ENCODE data around the gene SETDB2.

Gene SETDB2

DNA sequence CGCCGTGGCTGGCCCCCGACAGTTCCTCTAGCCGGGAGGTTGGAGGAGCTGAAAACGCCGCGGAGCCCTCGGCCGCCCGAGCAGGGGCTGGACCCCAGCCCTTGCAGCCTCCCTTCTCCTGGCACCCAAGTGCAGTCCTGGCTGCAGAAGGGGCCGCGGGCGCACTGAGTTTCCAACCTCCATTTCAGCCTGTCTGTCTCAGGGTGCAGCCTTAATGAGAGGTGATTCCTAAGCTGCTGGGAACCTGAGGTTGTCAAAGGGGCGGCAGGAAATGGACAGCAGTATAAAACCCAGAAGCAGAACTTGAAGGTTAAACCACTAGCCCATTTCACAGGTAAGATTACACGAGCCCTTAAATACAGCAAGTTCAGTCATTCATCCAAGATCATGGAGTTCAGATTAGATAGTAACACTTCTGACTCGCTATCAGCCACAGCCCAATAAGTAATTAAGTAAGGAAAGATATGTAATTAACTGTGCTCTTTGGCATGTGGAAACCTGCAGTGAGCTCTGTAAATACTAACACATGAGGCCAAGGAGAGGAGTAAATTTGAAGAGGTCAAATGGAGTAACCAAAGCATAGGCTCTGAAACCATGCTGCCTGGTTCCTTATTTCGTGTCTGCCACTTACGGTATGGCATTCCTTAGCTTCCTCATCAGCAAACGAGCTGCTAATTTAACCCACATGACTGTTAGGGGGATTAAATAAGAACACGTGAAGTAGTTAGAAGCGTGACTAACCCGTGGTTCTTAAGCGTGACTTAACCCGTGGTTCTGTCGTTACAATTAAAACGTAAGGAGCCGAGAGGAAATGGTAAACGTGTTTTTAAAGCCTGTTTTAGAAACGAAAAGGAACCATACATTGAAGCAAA is 686 bp downstream of the SETDB2 start:
- TF ChIP-seq, protein P1, sequence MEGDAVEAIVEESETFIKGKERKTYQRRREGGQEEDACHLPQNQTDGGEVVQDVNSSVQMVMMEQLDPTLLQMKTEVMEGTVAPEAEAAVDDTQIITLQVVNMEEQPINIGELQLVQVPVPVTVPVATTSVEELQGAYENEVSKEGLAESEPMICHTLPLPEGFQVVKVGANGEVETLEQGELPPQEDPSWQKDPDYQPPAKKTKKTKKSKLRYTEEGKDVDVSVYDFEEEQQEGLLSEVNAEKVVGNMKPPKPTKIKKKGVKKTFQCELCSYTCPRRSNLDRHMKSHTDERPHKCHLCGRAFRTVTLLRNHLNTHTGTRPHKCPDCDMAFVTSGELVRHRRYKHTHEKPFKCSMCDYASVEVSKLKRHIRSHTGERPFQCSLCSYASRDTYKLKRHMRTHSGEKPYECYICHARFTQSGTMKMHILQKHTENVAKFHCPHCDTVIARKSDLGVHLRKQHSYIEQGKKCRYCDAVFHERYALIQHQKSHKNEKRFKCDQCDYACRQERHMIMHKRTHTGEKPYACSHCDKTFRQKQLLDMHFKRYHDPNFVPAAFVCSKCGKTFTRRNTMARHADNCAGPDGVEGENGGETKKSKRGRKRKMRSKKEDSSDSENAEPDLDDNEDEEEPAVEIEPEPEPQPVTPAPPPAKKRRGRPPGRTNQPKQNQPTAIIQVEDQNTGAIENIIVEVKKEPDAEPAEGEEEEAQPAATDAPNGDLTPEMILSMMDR (IDR thresholded peaks at IDR 0.05): no peak

DNA sequence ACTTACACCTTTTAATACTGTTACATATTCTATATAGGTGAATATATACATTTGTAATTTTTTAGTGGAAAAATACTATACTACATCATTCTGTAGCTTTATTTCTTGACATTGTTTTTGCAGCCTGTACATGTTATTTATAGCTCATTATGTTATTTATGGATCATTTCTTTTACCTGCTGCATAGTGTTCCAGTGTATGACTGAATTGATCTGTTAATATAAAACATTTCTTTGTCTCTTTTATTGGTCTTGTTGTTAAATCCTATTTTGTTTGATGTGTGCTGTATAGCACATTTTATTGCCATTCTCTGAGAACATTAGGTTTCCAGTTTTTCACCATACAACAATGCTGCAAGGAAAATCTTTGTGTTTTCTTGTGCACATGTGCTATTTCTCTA is 2.4 kb downstream of the SETDB2 start:
- TF ChIP-seq, protein P1 (IDR thresholded peaks at IDR 0.05): no peak

DNA sequence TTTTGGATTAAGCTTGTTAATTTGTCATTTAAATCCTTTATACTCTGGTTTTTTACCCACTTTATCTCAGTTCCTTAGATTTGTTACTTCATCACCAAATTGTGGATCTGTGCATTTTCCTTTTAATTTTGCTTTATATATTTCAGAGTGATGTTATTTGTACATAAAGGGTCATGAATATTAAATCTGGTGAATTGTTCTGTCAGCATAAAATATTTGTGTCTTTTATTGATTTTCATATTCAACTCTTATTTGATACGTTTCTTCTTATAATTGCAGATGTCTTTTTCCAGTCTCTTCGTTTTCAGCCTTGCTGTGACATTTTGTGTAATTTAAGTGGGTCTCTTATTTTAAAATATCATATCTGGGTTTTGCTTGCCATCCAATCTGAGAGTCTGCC is 4.7 kb downstream of the SETDB2 start:
- TF ChIP-seq, protein P1 (IDR thresholded peaks at IDR 0.05): no peak

DNA sequence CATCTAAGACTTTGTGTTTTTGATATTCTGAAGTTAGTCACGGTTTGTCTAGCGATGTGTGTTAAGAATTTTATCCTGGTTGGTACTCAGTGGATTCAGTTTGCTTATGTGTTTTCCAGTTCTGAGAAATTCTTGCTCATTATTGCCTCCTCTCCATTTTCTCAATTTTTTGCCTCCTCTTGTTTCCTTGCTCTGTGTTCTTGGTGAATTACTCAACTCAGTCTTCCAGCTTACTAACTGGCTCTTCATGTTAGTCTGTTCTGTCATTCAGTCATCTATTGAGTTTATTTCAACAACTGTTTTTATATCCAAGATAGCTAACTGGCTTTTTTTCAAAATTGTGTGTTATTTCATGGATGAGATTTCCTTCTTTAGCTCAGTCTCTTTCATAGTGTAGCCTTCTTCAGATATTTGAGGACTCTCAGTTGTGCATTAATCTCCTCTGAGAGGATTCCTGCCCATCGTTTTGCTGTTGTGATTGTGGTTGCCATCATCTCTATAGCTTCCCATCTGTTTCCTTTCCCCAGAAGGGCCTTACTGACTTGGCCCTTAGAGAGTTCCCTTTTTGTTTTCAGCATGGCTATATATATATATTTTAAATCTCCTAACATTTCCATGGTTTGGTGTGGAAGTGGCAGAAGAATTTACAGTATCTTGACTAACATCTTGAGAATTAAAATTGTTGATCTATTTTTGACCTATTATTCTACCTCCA is 6.2 kb downstream of the SETDB2 start:
- TF ChIP-seq, protein P1 (IDR thresholded peaks at IDR 0.05): no peak

DNA sequence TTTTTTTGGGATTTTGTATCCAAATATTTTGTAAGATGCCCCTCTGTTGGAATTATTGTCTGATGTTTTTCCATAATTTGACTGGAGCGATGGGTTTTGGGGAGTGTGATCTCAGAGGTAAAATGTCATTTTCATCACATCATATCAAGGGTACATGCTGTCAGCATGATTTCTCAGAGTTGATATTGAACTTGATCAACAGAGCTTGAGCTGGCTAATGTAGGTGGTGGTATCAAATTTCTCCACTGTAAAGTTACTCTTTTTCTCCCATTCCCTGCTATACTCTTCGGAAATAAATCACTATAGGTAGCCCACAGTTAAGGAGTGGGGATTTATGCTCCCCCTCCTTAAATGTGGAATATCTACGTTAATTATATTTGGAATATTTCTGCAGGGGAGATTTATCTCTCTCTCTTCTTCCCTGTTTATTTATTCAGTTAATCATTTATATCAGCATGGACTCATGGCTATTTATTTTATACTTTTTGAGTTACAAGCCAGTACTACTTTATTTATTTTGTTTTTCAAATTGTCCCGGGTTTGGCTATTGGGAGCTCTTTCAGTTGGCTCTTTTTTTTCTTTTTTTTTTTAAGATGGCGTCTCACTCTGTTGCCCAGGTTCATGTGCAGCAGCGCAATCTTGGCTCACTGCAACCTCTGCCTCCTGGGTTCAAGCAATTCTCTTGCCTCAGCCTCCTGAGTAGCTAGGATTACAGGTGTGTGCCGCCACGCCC is 8.8 kb downstream of the SETDB2 start:
- TF ChIP-seq, protein P1 (IDR thresholded peaks at IDR 0.05): no peak

DNA sequence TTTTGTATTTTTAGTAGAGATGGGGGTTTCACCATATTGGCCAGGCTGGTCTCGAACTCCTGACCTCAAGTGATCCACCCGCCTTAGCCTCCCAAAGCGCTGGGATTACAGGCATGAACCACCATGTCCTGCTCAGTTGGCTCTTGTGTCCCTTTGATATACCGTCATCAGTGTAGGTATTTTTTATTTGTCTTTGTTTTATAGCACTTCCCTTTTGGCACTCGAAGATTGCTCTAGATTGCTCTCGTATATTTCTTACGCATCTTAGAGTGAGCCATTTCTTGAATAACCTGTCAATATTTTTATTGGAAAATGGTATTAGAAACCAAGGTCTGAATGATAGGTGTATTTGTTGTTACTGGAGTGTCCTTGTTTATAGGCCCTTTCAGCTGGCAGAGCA is 9.4 kb downstream of the SETDB2 start:
- TF ChIP-seq, protein P1 (IDR thresholded peaks at IDR 0.05): no peak

DNA sequence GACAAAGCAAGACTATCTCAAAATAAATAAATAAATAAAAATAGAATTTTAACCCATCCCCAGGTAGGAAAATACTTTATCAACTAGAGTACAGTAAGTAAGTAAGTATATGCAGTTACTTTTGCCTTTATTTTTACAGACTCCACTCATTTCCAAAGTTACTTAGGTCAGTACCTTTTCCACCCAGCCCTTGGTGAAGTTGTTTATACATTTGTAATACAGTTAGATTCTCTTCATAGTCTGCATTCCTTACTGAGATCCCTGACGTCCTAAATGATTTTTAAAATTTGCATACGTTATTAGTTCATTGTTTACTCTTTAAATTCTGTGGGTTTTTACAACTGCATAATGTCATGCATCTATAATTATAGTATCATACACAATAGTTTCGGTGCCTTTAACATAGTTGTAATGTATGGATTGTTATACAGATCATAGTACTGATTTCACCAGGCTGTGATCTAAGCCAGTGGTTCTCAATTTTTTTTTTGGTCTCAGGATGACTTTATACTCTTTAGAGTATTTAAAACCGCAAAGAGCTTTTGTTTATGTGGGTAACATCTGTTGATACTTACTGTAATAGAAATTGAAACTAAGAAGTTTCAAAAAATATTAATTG is 10.4 kb downstream of the SETDB2 start:
- TF ChIP-seq, protein P1 (IDR thresholded peaks at IDR 0.05): no peak
